SK-N-SH (cell line): ENCODE data around the gene ELMO1. TPM values are rescaled to one million over a fixed set of nuclear protein-coding genes. Genes with fewer than 3 reads are reported as not detected.

Experiments
- CTCF ChIA-PET: fragments of 300-600, 350-600 bp; formaldehyde crosslinking; extraction: SDS; loops from one replicate; lab custom pipeline; 2021; lab: Yijun Ruan, JAX
- POLR2A ChIA-PET: fragments of 350-600 bp; sonication (Branson Sonifier 250); formaldehyde crosslinking; extraction: SDS; loops from one replicate; lab custom pipeline; 2020; ENCODE audit warnings: antibody characterized with exemption, inconsistent platforms; lab: Yijun Ruan, JAX
- DNase-seq: peaks from one replicate; pipeline ENCODE4 v3.0.0; 2012
- H2AFZ ChIP-seq: fragments of 200-600 bp; sonication (generic); 2 replicates; pipeline ENCODE4 v1.8.1; 2016; ENCODE audit warnings: antibody characterized with exemption, mild to moderate bottlenecking, low read depth
- H3F3A ChIP-seq: fragments of 200-600 bp; sonication (generic); replicated peaks from 2 replicates; pipeline ENCODE3; 2016; ENCODE audit warnings: antibody characterized with exemption, mild to moderate bottlenecking; ENCODE audit not compliant: insufficient read depth
- H3K27ac ChIP-seq, 2 experiments: fragments of 200-500 bp in 1 of 2; fragments of 200-600 bp in 1 of 2; sonication (Bioruptor generic) in 1 of 2; sonication (generic), shearing (Covaris generic) in 1 of 2; 2 replicates each; pipeline versions ENCODE4 v1.5.1 to v1.6.1; 2014 to 2016; ENCODE audit warnings: low read depth in 2 of 2, inconsistent platforms in 1 of 2, low read length in 1 of 2, mild to moderate bottlenecking in 1 of 2, mixed read lengths in 1 of 2
- H3K27me3 ChIP-seq: fragments of 200-600 bp; sonication (generic), shearing (Covaris generic); 2 replicates; pipeline ENCODE4 v1.6.1; 2016; ENCODE audit warnings: mixed run types; ENCODE audit not compliant: insufficient read depth
- H3K36me3 ChIP-seq, 2 experiments: fragments of 200-500 bp in 1 of 2; fragments of 200-600 bp in 1 of 2; sonication (Bioruptor generic) in 1 of 2; sonication (generic) in 1 of 2; replicated peaks in 1 of 2; 2 replicates each; pipeline versions ENCODE3 to v1.5.1; 2014 to 2016; ENCODE audit warnings: low read length in 1 of 2, mild to moderate bottlenecking in 1 of 2; ENCODE audit not compliant: insufficient read depth in 2 of 2, control insufficient read depth in 1 of 2
- H3K4me1 ChIP-seq, 2 experiments: fragments of 200-500 bp in 1 of 2; fragments of 200-600 bp in 1 of 2; sonication (Bioruptor generic) in 1 of 2; sonication (generic), shearing (Covaris generic) in 1 of 2; 2 replicates each; pipeline versions ENCODE4 v1.5.1 to v1.6.1; 2014 to 2016; ENCODE audit warnings: low read depth in 1 of 2, low read length in 1 of 2, mixed run types in 1 of 2; ENCODE audit not compliant: insufficient read depth in 2 of 2, control insufficient read depth in 1 of 2
- H3K4me2 ChIP-seq: fragments of 200-600 bp; sonication (generic), shearing (Covaris generic); 2 replicates; pipeline ENCODE4 v1.6.1; 2017; ENCODE audit warnings: mixed run types
- H3K4me3 ChIP-seq, 2 experiments: fragments of 200-500 bp in 1 of 2; fragments of 200-600 bp in 1 of 2; sonication (Bioruptor generic) in 1 of 2; sonication (generic), shearing (Covaris generic) in 1 of 2; 2 replicates each; pipeline versions ENCODE4 v1.5.1 to v1.8.1; 2014 to 2016; ENCODE audit warnings: low read depth in 2 of 2, inconsistent platforms in 1 of 2, low read length in 1 of 2, mild to moderate bottlenecking in 1 of 2, mixed read lengths in 1 of 2, moderate library complexity in 1 of 2
- H3K79me2 ChIP-seq: fragments of 200-600 bp; sonication (generic); 2 replicates; pipeline ENCODE4 v1.8.1; 2017; ENCODE audit warnings: mild to moderate bottlenecking; ENCODE audit not compliant: insufficient read depth
- H3K9ac ChIP-seq: fragments of 200-600 bp; sonication (generic); 2 replicates; pipeline ENCODE4 v1.6.1; 2017; ENCODE audit warnings: mixed run types
- H3K9me2 ChIP-seq: fragments of 200-600 bp; sonication (generic); 2 replicates; pipeline ENCODE4 v1.6.1; 2017; ENCODE audit warnings: mixed run types
- H3K9me3 ChIP-seq: fragments of 200-600 bp; sonication (generic); 2 replicates; pipeline ENCODE4 v1.6.1; 2017; ENCODE audit warnings: mixed run types, mild to moderate bottlenecking, moderate library complexity
- H4K20me1 ChIP-seq: fragments of 200-600 bp; sonication (generic); 2 replicates; pipeline ENCODE4 v1.6.1; 2017; ENCODE audit warnings: mild to moderate bottlenecking, mixed run types; ENCODE audit not compliant: insufficient read depth
- CHD2 ChIP-seq: fragments of 150-350 bp; IDR thresholded peaks from 2 replicates; pipeline ENCODE4 v1.6.1; 2018; ENCODE audit warnings: low read length; ENCODE audit not compliant: partially characterized antibody
- CTCF ChIP-seq: fragments of 200-600 bp; sonication (generic); IDR thresholded peaks from 2 replicates; pipeline ENCODE4 v1.6.1; 2017; ENCODE audit warnings: antibody characterized with exemption, mild to moderate bottlenecking, moderate library complexity
- EZH2phosphoT487 ChIP-seq: fragments of 200-600 bp; sonication (generic); IDR thresholded peaks from 2 replicates; pipeline ENCODE4 v1.6.1; 2017; ENCODE audit warnings: low read depth, mixed run types, mild to moderate bottlenecking, antibody characterized with exemption, moderate library complexity, borderline replicate concordance
- FOSL2 ChIP-seq: IDR thresholded peaks from 2 replicates; pipeline ENCODE4 v1.4.0; 2012; ENCODE audit warnings: low read depth, mild to moderate bottlenecking, moderate library complexity, borderline replicate concordance
- FOXM1 ChIP-seq: IDR thresholded peaks from 2 replicates; pipeline ENCODE4 v1.4.0; 2012; ENCODE audit warnings: low read depth, mild to moderate bottlenecking
- GABPA ChIP-seq: IDR thresholded peaks from 2 replicates; pipeline ENCODE4 v1.4.0; 2012; ENCODE audit warnings: low read depth, mild to moderate bottlenecking
- NRF1 ChIP-seq: IDR thresholded peaks from 2 replicates; pipeline ENCODE4 v1.6.1; 2012; ENCODE audit warnings: low read depth, mild to moderate bottlenecking, low read length
- RAD21 ChIP-seq: IDR thresholded peaks from 2 replicates; pipeline ENCODE4 v1.6.1; 2012; ENCODE audit warnings: mild to moderate bottlenecking, low read length
- RCOR1 ChIP-seq: fragments of 150-350 bp; IDR thresholded peaks from 2 replicates; pipeline ENCODE4 v1.6.1; 2017; ENCODE audit warnings: antibody characterized with exemption, low read length
- RFX5 ChIP-seq: IDR thresholded peaks from 2 replicates; pipeline ENCODE4 v1.6.1; 2012; ENCODE audit warnings: mild to moderate bottlenecking, improper control_type of control experiment, low read length
- SIN3A ChIP-seq: IDR thresholded peaks from 2 replicates; pipeline ENCODE4 v1.6.1; 2012; ENCODE audit warnings: low read depth, mild to moderate bottlenecking, low read length, moderate library complexity, borderline replicate concordance
- TAF1 ChIP-seq: IDR thresholded peaks from 2 replicates; pipeline ENCODE4 v1.6.1; 2012; ENCODE audit warnings: low read depth, mild to moderate bottlenecking, low read length, moderate library complexity, borderline replicate concordance
- WGBS: methylation state at CpG from one replicate; pipeline ENCODE4 v1.1.6; 2017; ENCODE audit warnings: low lambda C conversion rate; 5-methylcytosine and 5-hydroxymethylcytosine counted together
- polyA plus RNA-seq, 3 experiments: library from polyadenylated mRNA; depleted of rRNA; stranded (reverse); fragments of >200 nt; gene quantifications; 2 replicates each; pipeline ENCODE4 v1.2.3, GENCODE V29; 2012
- TF ChIP-seq, protein P1 (sequence below): IDR thresholded peaks from 2 replicates; pipeline ENCODE4 v1.4.0; 2012; ENCODE audit warnings: low read depth, borderline replicate concordance

Gene ELMO1
- polyA plus RNA-seq, 1 of the 3 experiments (the other 2 are of a cell fraction) = 0.64 TPM

GRCh38 chr7:37112876-37113275 is 335.8 kb downstream of the ELMO1 start:
- Histone ChIP-seq H3K4me3 (no peak overlapping the region), H3K4me1 (peaks cover 0 to 5% of the 10 kb centered on the region in 2 experiments; a peak in 1 of 4 replicates), H3F3A (no peaks in the 10 kb centered on the region), H2AFZ (no peak overlapping the region), H3K9me3 (no peaks in the 10 kb centered on the region), H3K9ac (no peak overlapping the region), H3K27ac (no peak overlapping the region), H3K79me2 (no peaks in the 10 kb centered on the region), H3K27me3 (no peaks in the 10 kb centered on the region), H3K4me2 (no peak overlapping the region), H4K20me1 (no peaks in the 10 kb centered on the region), H3K36me3 (no peaks in the 10 kb centered on the region), H3K9me2 (no peaks in the 10 kb centered on the region)
- TF ChIP-seq RAD21 (no peak), GABPA (no peak)
- WGBS = 20% methylated on average over 3 of the region's 3 CpGs
- ChIA-PET POLR2A (no interaction called here), CTCF (interaction anchor here (1.3 to 1.4 kb wide), 2 partner anchors 69 to 127 kb away, joined by 4 to 5 read pairs; no protein-coding TSS in a partner anchor)
- no peak for DNase-seq

DNA sequence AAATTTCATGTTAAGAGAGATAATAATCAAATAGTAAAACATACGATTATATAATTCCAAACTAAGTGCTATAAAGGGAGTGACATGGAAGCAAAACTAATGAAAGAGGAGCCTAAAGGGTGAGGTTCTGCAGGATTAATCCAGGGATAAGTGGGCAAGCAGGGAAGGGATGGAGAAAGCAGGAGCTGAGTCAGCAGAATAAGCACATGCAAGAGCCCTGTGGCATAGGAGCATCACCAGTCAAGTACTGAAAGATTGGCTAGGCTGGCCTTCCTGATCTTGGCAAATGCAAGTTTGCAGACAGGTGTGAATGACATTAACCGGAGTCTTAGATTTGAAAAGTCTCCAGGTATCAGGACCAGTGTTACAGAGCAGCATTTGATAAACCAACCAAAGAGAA is 336.4 kb downstream of the ELMO1 start:
- no peak for DNase-seq
- no peak overlapping the region for H3K4me3 ChIP-seq
- no peaks in the 10 kb centered on the region for H3K9me2 ChIP-seq
- H3K27me3 ChIP-seq = no peaks in the 10 kb centered on the region
- H3K9me3 ChIP-seq = no peaks in the 10 kb centered on the region
- no peak overlapping the region for H3K27ac ChIP-seq
- no peaks in the 10 kb centered on the region for H4K20me1 ChIP-seq
- ChIA-PET CTCF (interaction anchor here (1.3 to 2.0 kb wide), 2 partner anchors 70 kb away, joined by 4 to 7 read pairs; no protein-coding TSS in a partner anchor), POLR2A (no interaction called here)
- no peak overlapping the region for H3K9ac ChIP-seq
- no peaks in the 10 kb centered on the region for H3F3A ChIP-seq
- H3K79me2 ChIP-seq = no peaks in the 10 kb centered on the region
- no peak overlapping the region for H2AFZ ChIP-seq
- no peak overlapping the region for H3K4me2 ChIP-seq
- H3K4me1 ChIP-seq = peaks cover 0 to 5% of the 10 kb centered on the region in 2 experiments; a peak in 1 of 4 replicates
- WGBS = 50% methylated on average over 2 of the region's 2 CpGs
- TF ChIP-seq SIN3A (no peak), FOSL2 (no peak), RCOR1 (no peak), CHD2 (no peak), TAF1 (no peak), NRF1 (no peak), EZH2phosphoT487 (no peak), FOXM1 (no peak), RFX5 (no peak), CTCF (no peak)
- TF ChIP-seq, protein P1, sequence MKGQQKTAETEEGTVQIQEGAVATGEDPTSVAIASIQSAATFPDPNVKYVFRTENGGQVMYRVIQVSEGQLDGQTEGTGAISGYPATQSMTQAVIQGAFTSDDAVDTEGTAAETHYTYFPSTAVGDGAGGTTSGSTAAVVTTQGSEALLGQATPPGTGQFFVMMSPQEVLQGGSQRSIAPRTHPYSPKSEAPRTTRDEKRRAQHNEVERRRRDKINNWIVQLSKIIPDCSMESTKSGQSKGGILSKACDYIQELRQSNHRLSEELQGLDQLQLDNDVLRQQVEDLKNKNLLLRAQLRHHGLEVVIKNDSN = no peak
- no peaks in the 10 kb centered on the region for H3K36me3 ChIP-seq
